HAP-1 (cell line): ENCODE measurements around the gene CSNK1G1.
"Not testable (repeated sequence)": the region's sequence is repeated elsewhere in the genome, so short reads cannot be mapped to it uniquely, and the experiment has no call there.

Source experiments
- DNase-seq, 2 experiments: peaks; one replicate each; pipeline ENCODE4 v3.0.0-alpha.2; 2016 to 2020; ENCODE audit warnings: low spot score in 2 of 2
- H3K27me3 ChIP-seq: fragments of 250-450 bp; sonication (Bioruptor Pico); 2 replicates; pipeline ENCODE4 v1.5.1; 2020; ENCODE audit warnings: low read depth, mild to moderate bottlenecking, moderate library complexity
- H3K36me3 ChIP-seq: fragments of 250-450 bp; sonication (Bioruptor Pico); replicated peaks from 2 replicates; pipeline ENCODE4 v1.5.1; 2020; ENCODE audit warnings: mild to moderate bottlenecking
- H3K4me1 ChIP-seq: fragments of 250-450 bp; sonication (Bioruptor Pico); 2 replicates; pipeline ENCODE4 v1.5.1; 2020; ENCODE audit warnings: mild to moderate bottlenecking
- H3K4me3 ChIP-seq: fragments of 250-450 bp; sonication (Bioruptor Pico); 2 replicates; pipeline ENCODE4 v1.5.1; 2020; ENCODE audit warnings: mild to moderate bottlenecking, moderate library complexity
- H3K9me3 ChIP-seq: fragments of 250-450 bp; sonication (Bioruptor Pico); 2 replicates; pipeline ENCODE4 v1.5.1; 2020; ENCODE audit warnings: mild to moderate bottlenecking, moderate library complexity
- in situ Hi-C: fragments of 300-500 bp; cut with MboI; formaldehyde crosslinking; loops from 3 replicates; pipeline ENCODE4 v1.14.3; 2020; ENCODE audit warnings: low sequenced_read_pairs, inconsistent platforms, mixed read lengths

The CSNK1G1 gene

GRCh38 chr15:64120322-64120721 lies 235.7 kb downstream of the CSNK1G1 start:
- H3K4me3 ChIP-seq, H3K4me1 ChIP-seq, in situ Hi-C loops, H3K27me3 ChIP-seq, DNase-seq, H3K9me3 ChIP-seq: not testable (repeated sequence)
- H3K36me3 ChIP-seq = peaks cover 64% of the 10 kb centered on the region

- H3K27me3 ChIP-seq = no peaks in the 10 kb centered on the region
- H3K36me3 ChIP-seq = peaks cover 60% of the 10 kb centered on the region
- no peaks in the 10 kb centered on the region for H3K9me3 ChIP-seq
- DNase-seq = no peak
- H3K4me3 ChIP-seq = no peak overlapping the region
- in situ Hi-C loops = no loop called here
- H3K4me1 ChIP-seq = no peaks in the 10 kb centered on the region
These were observed 238.1 kb downstream of the CSNK1G1 start for GRCh38 chr15:64117759-64118487.
